Osteoblast (primary cell): ENCODE measurements around the gene QRFPR. TPM values are rescaled to one million over a fixed set of nuclear protein-coding genes. Genes with fewer than 3 reads are reported as not detected.

Experiments
- DNase-seq: peaks from one replicate; pipeline ENCODE4 v3.0.0; 2011; ENCODE audit warnings: low spot score, mixed read lengths; ENCODE audit not compliant: insufficient read length; ENCODE audit errors: missing footprints
- H2AFZ ChIP-seq: 2 replicates; pipeline ENCODE4 v1.6.0; 2011; ENCODE audit warnings: mild to moderate bottlenecking, low read length
- H3K27ac ChIP-seq: 2 replicates; pipeline ENCODE4 v1.5.1; 2011; ENCODE audit warnings: mild to moderate bottlenecking, low read depth, low read length, moderate library complexity
- H3K27me3 ChIP-seq: 2 replicates; pipeline ENCODE4 v1.6.0; 2012; ENCODE audit warnings: mild to moderate bottlenecking, control low read depth, inconsistent platforms, low read length, moderate library complexity; ENCODE audit not compliant: insufficient read depth
- H3K36me3 ChIP-seq: 2 replicates; pipeline ENCODE4 v1.5.1; 2011; ENCODE audit warnings: mild to moderate bottlenecking, low read length, control low read depth, moderate library complexity; ENCODE audit not compliant: insufficient read depth
- H3K4me1 ChIP-seq: 2 replicates; pipeline ENCODE4 v1.5.1; 2011; ENCODE audit warnings: mild to moderate bottlenecking, low read length, control low read depth, moderate library complexity; ENCODE audit not compliant: insufficient read depth
- H3K4me2 ChIP-seq: 2 replicates; pipeline ENCODE4 v1.6.0; 2011; ENCODE audit warnings: mild to moderate bottlenecking, low read length; ENCODE audit not compliant: insufficient read depth
- H3K4me3 ChIP-seq: fragments of 200-600 bp; sonication (generic); 3 replicates; pipeline ENCODE4 v1.5.1; 2012; ENCODE audit warnings: mild to moderate bottlenecking, low read length, inconsistent platforms; ENCODE audit not compliant: insufficient read depth
- H3K79me2 ChIP-seq: 2 replicates; pipeline ENCODE4 v1.6.0; 2012; ENCODE audit warnings: mild to moderate bottlenecking, low read length, control low read depth, inconsistent platforms; ENCODE audit not compliant: insufficient read depth
- H3K9me3 ChIP-seq: 2 replicates; pipeline ENCODE4 v1.5.1; 2011; ENCODE audit warnings: low read depth, low read length, control low read depth
- H4K20me1 ChIP-seq: 2 replicates; pipeline ENCODE4 v1.6.0; 2012; ENCODE audit warnings: mild to moderate bottlenecking, low read length, control low read depth; ENCODE audit not compliant: insufficient read depth
- CTCF ChIP-seq: IDR thresholded peaks from 2 replicates; pipeline ENCODE4 v1.5.1; 2011; ENCODE audit warnings: mild to moderate bottlenecking, low read depth, low read length, moderate library complexity; ENCODE audit errors: extremely low read depth
- total RNA-seq: library from RNA; depleted of rRNA; stranded (reverse); fragments of >200 nt; gene quantifications from 2 replicates; pipeline ENCODE4 v1.2.3, GENCODE V29; 2012

The QRFPR gene
- total RNA-seq, 1 donor, result not detected

- TF ChIP-seq CTCF, result no peak
- no peak for DNase-seq
Measured at GRCh38 chr4:121400632-121401031, 19.8 kb upstream of the QRFPR start.

DNA sequence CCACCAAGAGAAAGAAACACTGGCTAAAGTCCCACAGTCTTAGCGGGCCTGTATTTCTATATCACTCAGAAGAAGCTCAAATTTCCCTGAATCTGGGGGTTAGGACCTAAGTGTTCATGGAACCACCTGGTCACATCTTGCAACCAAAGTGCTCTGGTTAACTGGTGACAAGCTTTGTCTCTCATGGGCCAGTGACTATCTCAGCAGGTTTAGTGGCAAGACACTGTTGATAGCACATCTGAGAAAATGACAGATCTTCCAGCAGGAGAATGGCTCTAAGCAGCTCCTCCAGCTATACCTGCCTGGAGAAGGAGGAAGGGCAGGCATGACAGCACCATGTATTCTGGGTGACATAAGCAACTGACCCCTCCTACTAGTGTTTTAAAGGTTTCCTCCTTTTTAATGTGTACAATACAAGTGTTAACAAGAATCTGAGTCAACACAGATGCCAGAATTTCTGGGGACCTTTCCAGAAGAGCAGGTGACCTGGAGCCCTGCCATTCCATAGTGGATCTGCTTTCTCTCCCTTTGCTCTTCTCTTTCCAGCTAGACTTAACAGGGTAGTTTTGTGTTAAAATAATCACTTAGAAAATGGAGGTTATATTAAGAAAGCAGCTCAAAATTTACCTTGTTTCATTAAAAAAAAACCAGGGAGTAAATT lies 17.3 kb upstream of the QRFPR start:
- no peak overlapping the region for H3K4me3 ChIP-seq
- H3K4me1 ChIP-seq, result no peaks in the 10 kb centered on the region
- no peaks in the 10 kb centered on the region for H3K79me2 ChIP-seq
- H3K4me2 ChIP-seq, result no peak overlapping the region
- H3K36me3 ChIP-seq, result no peaks in the 10 kb centered on the region
- H3K27ac ChIP-seq, result no peak overlapping the region
- H4K20me1 ChIP-seq, result no peaks in the 10 kb centered on the region
- no peaks in the 10 kb centered on the region for H3K9me3 ChIP-seq
- no peak for DNase-seq
- peaks cover 3% of the 10 kb centered on the region for H3K27me3 ChIP-seq
- TF ChIP-seq CTCF, result no peak
- H2AFZ ChIP-seq, result no peak overlapping the region

More at GRCh38 chr4:121400632-121401031, 19.8 kb upstream of the QRFPR start:
- Histone ChIP-seq H3K4me2 (no peak overlapping the region), H3K4me1 (no peaks in the 10 kb centered on the region), H3K4me3 (no peak overlapping the region), H4K20me1 (no peaks in the 10 kb centered on the region), H3K27me3 (no peaks in the 10 kb centered on the region), H3K27ac (no peak overlapping the region), H2AFZ (no peak overlapping the region), H3K36me3 (no peaks in the 10 kb centered on the region), H3K9me3 (no peaks in the 10 kb centered on the region), H3K79me2 (no peaks in the 10 kb centered on the region)

DNA sequence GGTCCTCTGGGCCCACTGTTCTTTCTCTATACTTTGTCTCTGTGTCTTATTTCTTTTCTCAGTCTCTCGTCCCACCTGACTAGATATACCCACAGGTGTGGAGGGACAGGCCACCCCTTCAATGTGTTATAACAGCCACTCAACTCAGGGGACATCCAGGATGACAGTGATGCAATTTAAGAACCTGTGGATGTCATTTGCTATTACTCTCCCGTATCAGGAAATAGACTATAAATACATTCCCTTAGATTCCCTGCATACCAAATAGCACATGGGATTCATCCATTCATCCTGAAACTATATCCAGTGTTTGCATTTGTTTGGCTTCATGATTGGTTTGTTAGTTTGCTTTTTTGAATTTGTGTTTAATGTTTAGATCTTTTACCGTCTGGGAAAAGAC lies 16.6 kb upstream of the QRFPR start:
- Histone ChIP-seq H3K27me3 (peaks cover 3% of the 10 kb centered on the region), H2AFZ (no peak overlapping the region), H3K4me3 (no peak overlapping the region), H3K36me3 (no peaks in the 10 kb centered on the region), H3K27ac (no peak overlapping the region), H3K4me1 (no peaks in the 10 kb centered on the region), H3K79me2 (no peaks in the 10 kb centered on the region), H3K9me3 (no peaks in the 10 kb centered on the region), H3K4me2 (no peak overlapping the region), H4K20me1 (no peaks in the 10 kb centered on the region)
- no peak for DNase-seq
- TF ChIP-seq CTCF, result no peak

- H3K27ac ChIP-seq, result no peak overlapping the region
- H3K79me2 ChIP-seq, result no peaks in the 10 kb centered on the region
- no peaks in the 10 kb centered on the region for H3K36me3 ChIP-seq
- no peak for DNase-seq
- no peaks in the 10 kb centered on the region for H3K9me3 ChIP-seq
- H3K4me2 ChIP-seq, result no peak overlapping the region
- peaks cover 8% of the 10 kb centered on the region for H3K27me3 ChIP-seq
- no peak for TF ChIP-seq CTCF
- no peaks in the 10 kb centered on the region for H4K20me1 ChIP-seq
- H2AFZ ChIP-seq, result no peak overlapping the region
- no peak overlapping the region for H3K4me3 ChIP-seq
- H3K4me1 ChIP-seq, result no peaks in the 10 kb centered on the region
Measured at GRCh38 chr4:121392426-121393086, 11.7 kb upstream of the QRFPR start.
